Measurements from ENCODE around the gene RYK. TPM values are rescaled to one million over a fixed set of nuclear protein-coding genes. Genes with fewer than 3 reads are reported as not detected.
"Not testable (repeated sequence)": the region's sequence is repeated elsewhere in the genome, so short reads cannot be mapped to it uniquely, and the experiment has no call there.

Gene RYK
- polyA plus RNA-seq, 4 donors: 92.0 to 106 (median 98.8) TPM

DNA sequence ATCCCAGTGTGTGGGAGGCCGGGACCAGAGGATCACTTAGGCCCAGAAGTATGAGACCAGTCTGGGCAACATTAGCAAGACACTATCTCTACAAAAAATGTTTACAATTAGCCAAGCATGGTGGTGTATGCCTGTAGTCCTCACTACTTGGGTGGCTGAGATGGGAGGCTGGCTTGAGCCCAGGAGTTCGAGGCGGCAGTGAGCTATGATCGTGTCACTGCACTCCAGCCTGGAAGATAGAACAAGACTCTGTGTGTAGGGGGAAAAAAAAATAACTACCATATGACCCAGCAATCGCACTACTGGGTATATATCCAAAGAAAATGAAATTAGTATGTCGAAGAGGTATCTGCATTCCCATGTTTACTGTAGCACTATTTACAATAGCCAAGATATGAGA lies 22.6 kb downstream of the RYK start:
- DNase-seq (ENCODE audit: low read depth in 4 of 4, low spot score in 3 of 4): no peak

DNA sequence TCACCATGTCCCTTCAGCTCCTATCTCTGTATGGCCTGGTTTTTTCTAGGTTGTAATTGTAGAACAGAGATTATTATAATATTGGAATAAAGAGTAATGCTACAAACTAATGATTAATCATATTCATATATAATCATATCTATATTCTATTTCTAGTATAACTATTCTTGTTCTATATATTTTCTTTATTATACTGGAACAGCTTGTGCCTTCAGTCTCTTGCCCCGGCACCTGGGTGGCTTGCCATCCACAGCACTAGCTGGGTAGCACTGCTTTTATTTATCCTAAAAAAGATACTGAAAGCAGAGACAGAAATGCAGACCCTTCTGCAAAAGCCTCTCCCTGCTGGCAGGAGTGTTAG lies 25.9 kb downstream of the RYK start:
- not testable (repeated sequence) for DNase-seq (ENCODE audit: low read depth in 4 of 4, low spot score in 3 of 4)

DNA sequence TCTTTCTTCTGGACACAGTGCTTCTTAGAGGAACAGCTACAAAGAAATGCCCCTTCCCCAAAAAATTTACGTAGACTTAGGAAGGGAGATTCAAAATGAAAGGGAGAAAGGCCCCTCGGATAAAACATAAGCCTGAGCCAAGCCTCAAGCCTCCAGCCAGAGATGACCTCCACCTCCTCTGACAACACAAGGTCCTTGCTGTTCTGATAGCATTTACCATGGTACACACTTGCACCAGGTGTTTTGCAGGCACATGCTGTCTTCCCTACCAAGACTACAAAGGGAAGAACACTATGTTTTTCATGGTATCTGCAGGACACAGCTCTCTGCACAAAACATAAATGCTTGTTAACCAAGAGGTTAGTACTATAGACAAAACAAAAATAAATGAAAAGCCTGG lies 27.8 kb downstream of the RYK start:
- DNase-seq (ENCODE audit: low read depth in 4 of 4, low spot score in 3 of 4): no peak

GRCh38 chr3:134216851-134217250 lies 33.8 kb downstream of the RYK start:
- DNase-seq (ENCODE audit: low read depth in 4 of 4, low spot score in 3 of 4): no peak

GRCh38 chr3:134216191-134216764 lies 34.4 kb downstream of the RYK start:
- no peak for DNase-seq (ENCODE audit: low read depth in 4 of 4, low spot score in 3 of 4)

DNA sequence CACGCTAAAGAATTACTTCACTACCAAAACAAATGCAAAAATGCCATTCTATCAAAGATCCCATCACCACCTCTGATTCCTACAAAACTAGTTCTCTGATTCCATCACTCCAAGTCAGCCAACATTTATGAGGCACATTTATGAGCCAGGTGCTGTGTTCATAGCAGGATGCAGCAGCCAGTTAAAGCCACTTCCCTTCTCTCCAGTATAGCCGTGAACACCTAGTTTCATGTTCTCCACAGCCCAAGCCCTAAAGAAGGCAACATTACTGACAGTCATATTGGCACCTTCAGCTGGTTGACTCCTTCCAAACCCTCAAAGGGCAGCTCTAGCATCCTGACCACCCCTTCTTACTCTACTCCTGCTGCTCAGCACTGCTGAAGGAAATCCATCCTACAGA lies 36.4 kb downstream of the RYK start:
- no peak for DNase-seq (ENCODE audit: low read depth in 4 of 4, low spot score in 3 of 4)

GRCh38 chr3:134212967-134213665 lies 37.5 kb downstream of the RYK start:
- peak; percentile 42 to 64 (median 50) for DNase-seq (ENCODE audit: low read depth in 4 of 4, low spot score in 3 of 4)

DNA sequence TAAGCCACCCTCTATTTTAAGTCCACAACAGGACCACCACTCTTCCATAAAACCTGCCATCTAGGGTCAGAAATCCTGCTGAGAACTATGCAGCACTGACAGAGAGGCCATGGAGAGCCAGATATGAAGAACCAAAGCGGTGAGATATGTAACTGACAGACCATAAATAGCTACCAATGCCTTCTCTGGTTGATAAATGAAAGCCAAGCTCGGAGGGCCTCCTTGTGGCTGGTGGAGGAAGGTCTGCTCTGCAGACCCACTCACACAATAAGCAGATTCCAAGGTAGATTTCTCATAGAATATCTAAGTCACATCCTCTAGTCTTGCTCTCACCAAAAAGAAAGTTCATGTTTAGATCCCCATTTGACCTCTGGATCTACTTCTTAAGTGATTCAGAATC lies 38.9 kb downstream of the RYK start:
- DNase-seq (ENCODE audit: low read depth in 4 of 4, low spot score in 3 of 4): no peak

DNA sequence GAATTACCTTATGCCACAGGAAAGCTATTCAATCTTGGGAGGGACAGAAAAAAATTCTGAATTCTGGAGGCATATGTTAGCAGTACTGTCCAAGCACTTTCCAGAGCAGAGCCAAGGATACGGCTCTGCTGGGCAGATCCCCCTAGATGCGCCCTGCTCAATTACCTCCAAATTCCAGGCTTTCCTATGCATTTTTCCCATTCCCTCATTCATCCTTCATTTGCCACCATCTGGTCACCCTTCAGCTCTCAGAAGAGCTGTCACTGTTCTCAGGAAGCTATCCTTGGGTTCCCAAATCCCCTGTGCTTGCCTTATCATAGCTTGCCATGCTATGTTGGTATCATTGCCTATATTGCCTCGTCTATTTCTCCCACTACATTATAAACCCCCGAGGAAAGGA lies 45.2 kb downstream of the RYK start:
- no peak for DNase-seq (ENCODE audit: low read depth in 4 of 4, low spot score in 3 of 4)

DNA sequence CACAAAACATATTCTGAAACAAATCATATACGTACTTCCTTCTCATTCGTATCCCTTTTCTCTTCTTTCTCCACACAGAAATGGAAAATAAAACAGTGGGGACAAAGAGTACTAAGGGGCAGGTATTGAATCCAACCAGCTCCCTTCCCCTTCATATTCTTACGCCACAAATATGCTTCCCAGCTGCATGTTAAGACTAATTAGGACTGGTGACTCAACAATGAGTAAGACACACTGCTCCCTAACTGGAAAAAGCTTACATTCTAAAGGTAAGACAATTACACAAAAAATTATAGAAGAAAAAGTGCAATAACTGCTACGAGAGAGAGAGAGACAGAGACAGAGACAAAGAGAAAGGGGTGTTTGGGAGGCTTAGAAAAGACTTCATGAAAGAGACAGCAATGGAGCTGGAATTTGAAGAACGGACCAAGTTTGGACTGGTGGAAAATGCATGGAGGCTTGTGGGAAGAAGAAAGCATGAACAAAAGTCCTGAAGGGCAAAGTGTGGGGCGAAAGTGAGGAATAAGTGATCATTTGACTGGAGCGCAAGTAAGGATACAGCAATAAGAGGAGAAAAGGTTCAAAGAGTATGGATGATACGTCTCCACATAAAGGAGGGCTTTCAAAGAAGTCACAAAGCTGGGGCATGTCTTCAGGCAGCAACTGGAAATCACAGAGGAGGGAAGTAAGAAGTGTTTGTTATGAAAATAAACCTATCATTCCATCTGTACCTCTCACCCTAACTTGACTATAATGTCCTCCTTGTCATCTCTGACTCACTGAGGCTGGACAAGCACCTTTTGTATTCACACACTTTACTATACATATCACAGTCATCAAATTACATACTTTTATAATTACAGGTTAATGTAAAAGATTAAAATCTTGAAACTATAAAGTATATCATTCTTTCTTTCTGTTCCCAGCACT lies 49.2 kb downstream of the RYK start:
- DNase-seq (ENCODE audit: low read depth in 4 of 4, low spot score in 3 of 4): no peak

DNA sequence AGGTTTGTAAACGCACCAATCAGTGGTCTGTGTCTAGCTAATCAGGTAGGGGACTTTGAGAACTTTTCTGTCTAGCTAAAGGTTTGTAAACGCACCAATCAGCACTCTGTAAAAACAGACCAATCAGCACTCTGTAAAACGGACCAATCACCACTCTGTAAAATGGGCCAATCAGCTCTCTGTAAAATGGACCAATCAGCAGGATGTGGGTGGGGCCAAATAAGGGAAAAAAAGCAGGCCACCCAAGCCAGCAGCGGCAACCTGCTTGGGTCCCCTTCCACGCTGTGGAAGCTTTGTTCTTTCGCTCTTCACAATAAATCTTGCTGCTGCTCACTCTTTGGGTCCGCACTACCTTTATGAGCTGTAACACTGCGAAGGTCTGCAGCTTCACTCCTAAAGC lies 50.8 kb downstream of the RYK start:
- DNase-seq (ENCODE audit: low read depth in 4 of 4, low spot score in 3 of 4): not testable (repeated sequence)

- DNase-seq (ENCODE audit: low read depth in 4 of 4, low spot score in 3 of 4): no peak
These were observed 51.4 kb downstream of the RYK start for GRCh38 chr3:134199240-134199639.

GRCh38 chr3:134198414-134198813 lies 52.2 kb downstream of the RYK start:
- DNase-seq (ENCODE audit: low read depth in 4 of 4, low spot score in 3 of 4): no peak

DNA sequence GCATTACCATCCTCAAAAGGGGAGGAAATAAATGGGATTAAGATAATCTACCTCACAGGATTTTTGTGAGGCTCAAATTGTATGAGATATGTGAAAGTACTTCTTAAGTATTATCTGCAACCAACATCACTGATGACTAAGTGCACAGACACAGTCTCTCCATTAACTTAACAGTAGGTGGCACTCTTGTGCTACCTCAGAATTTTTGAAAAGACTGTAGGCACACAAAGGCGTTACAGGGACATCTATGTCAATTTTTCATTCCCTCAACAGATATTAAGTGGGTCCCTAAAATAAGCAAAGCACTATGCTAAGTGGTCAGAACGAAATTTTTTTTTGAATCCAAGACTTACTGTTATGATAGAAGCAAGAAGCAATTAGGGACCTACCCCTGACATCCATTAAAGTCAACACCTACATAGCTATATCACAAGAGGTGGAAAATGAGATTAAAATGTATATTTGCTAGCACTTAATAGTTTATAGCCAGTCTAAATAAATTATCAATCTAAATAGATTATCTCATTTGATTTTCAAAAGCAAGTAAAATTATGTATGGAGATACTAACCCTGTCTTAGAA lies 52.9 kb downstream of the RYK start:
- peak; percentile 16 to 30 (median 22) for DNase-seq (ENCODE audit: low read depth in 4 of 4, low spot score in 3 of 4)

GRCh38 chr3:134194247-134194646 lies 56.4 kb downstream of the RYK start:
- no peak for DNase-seq (ENCODE audit: low read depth in 4 of 4, low spot score in 3 of 4)

DNA sequence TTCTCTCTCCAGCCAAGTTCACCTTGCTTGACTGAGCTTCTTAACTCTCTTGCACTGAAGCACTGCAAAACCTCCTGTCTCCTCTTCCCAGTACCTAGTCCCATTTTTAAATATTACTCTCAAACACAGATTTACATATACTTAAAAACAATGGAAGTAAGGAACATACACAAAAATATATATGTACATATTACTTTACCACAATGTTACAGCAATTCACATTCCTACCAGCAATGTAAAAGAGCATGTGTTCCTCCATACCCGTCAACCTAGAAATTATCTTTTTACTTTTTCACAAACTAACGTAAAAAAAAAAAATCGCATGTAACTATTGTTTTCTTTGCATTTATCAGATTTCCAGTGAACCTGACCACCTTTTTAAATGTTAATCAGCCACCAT lies 60.4 kb downstream of the RYK start:
- no peak for DNase-seq (ENCODE audit: low read depth in 4 of 4, low spot score in 3 of 4)

DNA sequence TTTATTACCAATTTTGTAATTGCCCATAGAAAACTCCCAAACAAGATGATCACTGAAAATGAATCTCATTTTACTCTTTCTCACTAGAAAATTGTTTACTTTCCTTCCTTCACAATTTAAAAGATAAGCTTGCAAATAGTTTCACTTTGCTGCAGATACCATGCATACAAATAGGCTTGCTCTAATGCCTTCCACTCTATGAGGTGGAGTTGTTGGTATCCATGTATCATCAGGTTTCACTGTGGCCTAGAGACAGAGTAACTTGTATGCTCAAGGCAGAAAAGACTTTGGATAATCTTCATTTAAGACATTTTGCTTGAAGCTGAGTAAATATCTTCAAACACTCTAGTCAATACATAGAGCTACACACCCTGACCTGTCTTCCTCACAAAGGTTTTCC lies 60.8 kb downstream of the RYK start:
- no peak for DNase-seq (ENCODE audit: low read depth in 4 of 4, low spot score in 3 of 4)

GRCh38 chr3:134186391-134186790 lies 64.3 kb downstream of the RYK start:
- no peak for DNase-seq (ENCODE audit: low read depth in 4 of 4, low spot score in 3 of 4)

- DNase-seq (ENCODE audit: low read depth in 4 of 4, low spot score in 3 of 4): no peak
These were observed 69.9 kb downstream of the RYK start for GRCh38 chr3:134180761-134181160.

GRCh38 chr3:134179508-134179907 lies 71.2 kb downstream of the RYK start:
- DNase-seq (ENCODE audit: low read depth in 4 of 4, low spot score in 3 of 4): no peak

GRCh38 chr3:134163096-134163495 lies 87.6 kb downstream of the RYK start:
- DNase-seq (ENCODE audit: low read depth in 4 of 4, low spot score in 3 of 4): peak in 1 of 4 donors; percentile 12

Measured in left renal pelvis (tissue), 4 donors.